Hematopoietic multipotent progenitor cell treated with erythropoietin and hydrocortisone succinate and interleukin-3 and kit ligand, for 17 days (in vitro differentiated cells): Measurements from ENCODE around the gene PAQR9.

Experiments
- DNase-seq: peaks from one replicate; pipeline ENCODE4 v3.0.0-alpha.2; 2015; ENCODE audit warnings: low spot score

The PAQR9 gene

DNA sequence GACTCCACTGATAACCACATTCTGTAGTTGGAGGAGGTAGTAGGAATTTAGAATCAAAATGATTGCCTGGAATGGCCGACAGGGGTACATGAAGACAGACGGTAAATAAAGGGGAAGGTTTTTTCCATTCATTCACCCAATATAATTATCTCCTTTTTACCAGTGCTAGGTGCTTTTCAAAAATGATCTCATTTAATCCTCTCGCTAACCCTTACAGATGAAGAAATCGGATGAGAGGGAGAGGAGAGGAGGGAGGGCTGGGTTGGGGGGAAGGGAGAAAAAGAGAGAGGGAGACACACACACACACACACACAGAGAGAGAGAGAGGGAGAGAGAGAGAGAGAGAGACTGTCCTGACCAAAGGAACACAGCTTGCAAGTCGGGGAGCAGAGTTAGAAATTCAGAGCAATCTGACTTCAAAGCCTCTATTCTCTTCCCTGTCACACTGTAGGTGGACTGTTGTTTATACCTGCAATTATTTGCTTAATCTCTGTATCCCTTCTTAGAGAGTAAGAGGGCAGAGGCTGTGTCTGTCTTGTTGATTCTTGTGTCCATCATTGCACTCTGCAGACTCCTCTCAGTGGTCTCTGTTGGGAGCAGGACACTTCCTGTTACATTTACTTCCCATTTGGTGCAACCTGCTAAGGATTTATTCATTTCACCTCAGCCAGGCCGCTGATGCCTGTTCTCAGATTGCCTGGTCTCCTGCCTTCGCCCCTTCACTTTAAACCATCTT, 18.7 kb upstream of the PAQR9 start:
- DNase-seq, result no peak

DNA sequence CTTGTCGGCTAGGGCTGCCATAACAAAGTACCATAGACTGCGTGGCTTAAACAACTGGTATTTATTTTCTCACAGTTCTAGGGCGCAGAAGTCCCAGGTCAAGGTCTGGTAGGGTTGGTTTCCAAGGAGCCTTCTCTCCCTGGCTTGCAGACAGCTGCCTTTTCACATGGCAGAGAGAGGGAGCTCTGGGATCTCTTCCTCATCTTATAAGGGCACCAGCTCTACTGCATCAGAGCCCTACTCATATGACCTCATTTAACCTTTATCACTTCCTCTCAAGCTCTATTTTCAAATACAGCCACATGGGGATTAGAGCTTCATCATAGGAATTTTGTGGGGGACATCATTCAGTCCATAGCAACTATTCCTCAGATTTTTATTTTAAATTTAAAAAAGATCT, 17.6 kb upstream of the PAQR9 start:
- peak; percentile 50 for DNase-seq

DNA sequence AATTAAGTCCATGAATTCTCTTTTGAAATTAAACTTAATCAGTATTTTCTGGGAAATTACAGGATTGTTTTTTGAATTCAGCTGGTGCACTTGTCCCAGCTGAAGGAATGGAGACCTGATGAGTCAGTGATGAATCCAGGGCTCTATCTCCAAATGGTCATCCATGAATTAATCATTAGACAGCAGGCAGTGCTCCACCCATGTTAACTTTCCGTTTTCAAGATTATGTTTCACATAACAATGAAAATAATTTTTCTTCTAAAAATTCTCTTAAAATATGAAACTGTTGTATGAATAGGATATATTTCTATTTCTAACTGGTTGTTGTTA, 13.9 kb upstream of the PAQR9 start:
- DNase-seq, result peak; percentile 77

DNA sequence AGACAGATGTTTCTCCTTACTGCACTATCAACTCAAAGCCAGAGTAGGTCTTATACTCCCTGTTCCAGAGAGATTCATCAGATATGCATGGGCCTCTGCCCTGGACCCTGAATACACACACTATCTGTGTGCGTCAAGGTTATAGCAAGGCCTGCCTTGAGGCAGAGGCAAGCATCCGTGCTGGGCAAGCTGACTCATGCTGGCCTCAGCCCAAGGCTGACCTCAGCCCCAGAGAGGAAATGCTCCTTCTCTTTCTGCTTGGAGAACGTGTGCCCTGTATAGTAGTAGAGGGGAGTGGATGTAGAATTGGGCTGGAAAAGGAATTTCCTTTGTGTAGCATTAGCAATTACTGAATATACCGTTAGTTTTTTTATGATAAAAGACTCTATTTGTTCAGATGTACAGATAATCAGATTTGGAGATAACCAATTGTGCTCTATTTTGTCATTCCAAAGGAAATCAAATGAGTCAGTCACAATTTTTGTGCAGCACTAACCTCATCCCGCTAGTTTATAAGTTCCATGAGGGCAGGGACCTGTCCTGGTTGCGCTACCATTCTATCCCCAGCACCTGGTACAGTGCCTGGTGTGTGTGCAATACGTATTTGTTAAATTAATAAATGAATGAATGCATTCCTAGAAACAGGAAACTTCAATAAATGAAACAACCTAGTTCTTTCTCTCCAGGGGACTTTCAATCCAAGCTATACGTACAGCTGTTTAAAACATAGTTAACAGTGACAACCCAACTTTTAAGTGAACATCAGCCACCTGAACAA, 13.3 kb upstream of the PAQR9 start:
- DNase-seq, result peak; percentile 92

- peak; percentile 31 for DNase-seq
These were observed 12.0 kb upstream of the PAQR9 start for GRCh38 chr3:142975316-142975995.

GRCh38 chr3:142973217-142974009, 9.9 kb upstream of the PAQR9 start:
- DNase-seq, result no peak

DNA sequence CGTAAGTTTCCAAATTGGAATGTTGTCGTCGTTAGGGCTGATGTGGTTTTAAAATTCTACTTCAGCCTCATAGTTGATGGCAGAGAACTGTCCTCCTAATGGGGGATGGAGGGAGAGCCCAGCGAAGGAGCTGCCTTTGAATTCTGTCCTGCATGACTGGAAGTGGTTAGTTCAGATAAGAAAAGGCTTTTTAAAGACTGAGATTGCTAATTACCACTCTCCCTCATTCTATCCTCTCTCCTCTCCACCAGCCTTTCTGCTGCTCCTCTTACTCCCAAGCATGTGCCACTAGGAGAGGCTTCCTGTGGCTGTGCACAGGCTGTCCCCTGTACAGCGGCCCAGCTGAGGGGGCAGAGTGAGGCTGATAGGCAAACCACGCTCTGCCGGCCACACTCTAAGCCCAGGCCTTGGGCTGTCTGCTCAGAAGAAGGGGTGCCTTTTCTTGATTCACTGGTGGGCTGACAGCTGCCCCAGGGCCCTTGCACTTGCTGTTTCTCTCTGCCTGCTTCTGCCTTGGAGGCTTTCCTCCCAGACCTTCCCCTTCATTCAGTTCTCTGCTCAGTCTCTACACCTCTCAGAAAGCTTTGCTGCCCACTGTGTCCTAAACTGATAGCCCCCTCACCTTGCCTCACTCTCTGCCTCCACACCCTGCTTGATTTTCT, 8.7 kb upstream of the PAQR9 start:
- no peak for DNase-seq

GRCh38 chr3:142971431-142971830, 8.0 kb upstream of the PAQR9 start:
- DNase-seq, result no peak

GRCh38 chr3:142968319-142969025, 5.0 kb upstream of the PAQR9 start:
- peak; percentile 74 for DNase-seq

- no peak for DNase-seq
These were observed 3.3 kb upstream of the PAQR9 start for GRCh38 chr3:142966808-142967207.

DNA sequence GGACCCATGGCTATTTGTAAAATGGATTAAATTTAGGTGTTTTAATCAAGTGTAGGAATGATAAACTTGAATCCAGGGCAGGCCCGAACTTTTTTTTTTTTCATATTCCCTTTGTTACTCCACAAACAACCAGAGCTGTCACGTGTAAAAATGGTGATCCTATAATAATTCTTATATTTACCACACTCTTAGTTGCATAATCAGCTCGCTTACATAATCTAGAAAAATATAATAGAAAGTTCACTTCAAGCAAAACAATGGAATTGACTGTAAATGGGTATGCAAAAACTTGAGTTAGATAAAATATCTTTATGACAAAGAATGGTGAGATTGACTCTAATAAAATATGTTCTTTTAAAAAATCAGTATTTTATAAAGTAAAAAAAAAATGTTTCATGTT, 2.1 kb upstream of the PAQR9 start:
- DNase-seq, result no peak

GRCh38 chr3:142963234-142963515, 299 bp downstream of the PAQR9 start:
- no peak for DNase-seq

DNA sequence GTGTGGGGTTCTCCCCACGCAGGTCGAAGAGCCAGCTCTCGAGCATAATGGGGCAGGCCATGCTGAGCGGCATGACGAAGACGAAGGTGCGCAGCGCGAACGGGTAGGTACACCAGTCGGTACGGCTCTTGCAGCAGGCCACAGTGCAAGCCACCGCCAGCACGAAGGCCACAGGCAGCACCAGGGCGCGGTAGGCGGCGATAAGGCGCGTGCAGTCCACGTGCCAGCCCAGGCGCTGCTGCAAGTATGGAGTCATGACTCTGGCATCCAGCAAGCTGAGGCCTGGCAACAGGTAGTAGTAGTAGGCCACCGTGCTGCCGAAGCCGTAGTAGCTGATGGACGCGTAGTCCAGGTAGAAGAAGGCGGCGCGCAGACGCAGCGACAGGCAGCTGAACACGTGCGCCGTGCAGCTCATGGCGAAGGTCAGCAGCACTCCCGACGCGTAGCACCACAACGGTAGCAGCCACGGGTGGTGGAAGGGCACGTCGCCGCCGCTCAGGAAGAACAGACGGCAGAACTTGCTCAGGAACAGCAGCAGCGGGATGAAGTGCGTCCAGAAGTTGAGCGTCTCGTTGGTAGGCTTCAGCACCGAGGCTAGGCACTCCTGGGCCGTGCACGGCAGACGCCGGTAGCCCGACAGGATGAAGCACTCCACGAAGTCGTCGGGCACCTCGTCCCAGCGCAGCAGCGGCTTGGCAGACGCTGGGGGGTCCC, 797 bp downstream of the PAQR9 start:
- peak; percentile 52 for DNase-seq

DNA sequence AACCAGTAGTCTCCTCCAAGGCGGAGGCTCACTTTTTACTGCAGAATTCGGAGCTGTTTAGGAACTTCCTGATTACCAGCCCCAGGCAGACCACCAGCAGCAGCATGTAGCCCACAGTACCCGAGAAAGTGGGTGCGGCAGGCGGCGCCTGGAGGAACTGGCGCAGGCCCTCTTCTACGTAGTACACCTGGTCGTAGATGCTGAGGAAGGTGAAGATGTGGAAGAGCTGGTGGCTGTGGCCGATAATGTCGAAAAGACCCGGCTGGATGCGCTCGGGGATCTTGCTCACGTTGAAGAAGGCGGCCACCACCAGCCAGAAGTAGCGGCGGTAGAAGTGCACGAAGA, 1.3 kb downstream of the PAQR9 start:
- DNase-seq, result no peak

DNA sequence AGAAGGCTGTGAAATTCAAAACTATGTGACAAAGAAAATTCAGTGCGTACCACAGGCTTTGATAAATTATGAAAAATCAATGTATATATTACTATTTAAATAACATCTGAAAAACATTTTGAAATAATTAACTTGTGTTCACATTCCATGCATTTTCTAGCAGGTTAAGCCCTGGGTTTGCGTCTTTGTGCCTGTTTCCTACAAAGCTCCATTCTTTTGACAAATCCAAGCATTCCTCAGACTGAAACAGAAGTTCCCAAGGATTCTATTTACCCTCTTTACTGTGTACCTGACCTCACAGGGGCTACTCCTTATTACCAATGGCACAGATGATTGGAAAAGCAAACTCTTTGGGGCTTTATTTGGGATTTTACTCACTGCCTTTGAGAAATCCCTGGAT, 1.9 kb downstream of the PAQR9 start:
- DNase-seq, result peak; percentile 28

- DNase-seq, result no peak
These were observed 3.1 kb downstream of the PAQR9 start for GRCh38 chr3:142960322-142960850.

DNA sequence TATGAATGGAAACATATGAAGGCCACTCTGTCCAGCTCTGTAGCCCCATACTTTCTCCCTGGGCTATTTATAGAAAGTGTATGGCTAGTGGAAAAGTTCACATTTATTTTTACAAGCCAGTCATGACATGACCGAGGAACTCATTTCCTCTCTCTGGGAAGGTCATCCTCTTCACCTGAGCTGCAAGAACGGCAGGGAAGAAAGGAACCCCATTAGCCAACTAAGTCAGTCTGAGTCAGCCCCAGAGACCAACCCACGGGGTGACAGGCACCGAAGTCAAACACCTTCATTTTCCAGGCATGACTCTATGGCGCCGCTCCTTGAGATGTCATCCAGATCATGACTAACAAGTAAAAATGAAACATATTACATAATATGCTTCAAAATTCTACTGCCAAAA, 4.8 kb downstream of the PAQR9 start:
- peak; percentile 34 for DNase-seq

GRCh38 chr3:142953443-142953842, 10.0 kb downstream of the PAQR9 start:
- no peak for DNase-seq

DNA sequence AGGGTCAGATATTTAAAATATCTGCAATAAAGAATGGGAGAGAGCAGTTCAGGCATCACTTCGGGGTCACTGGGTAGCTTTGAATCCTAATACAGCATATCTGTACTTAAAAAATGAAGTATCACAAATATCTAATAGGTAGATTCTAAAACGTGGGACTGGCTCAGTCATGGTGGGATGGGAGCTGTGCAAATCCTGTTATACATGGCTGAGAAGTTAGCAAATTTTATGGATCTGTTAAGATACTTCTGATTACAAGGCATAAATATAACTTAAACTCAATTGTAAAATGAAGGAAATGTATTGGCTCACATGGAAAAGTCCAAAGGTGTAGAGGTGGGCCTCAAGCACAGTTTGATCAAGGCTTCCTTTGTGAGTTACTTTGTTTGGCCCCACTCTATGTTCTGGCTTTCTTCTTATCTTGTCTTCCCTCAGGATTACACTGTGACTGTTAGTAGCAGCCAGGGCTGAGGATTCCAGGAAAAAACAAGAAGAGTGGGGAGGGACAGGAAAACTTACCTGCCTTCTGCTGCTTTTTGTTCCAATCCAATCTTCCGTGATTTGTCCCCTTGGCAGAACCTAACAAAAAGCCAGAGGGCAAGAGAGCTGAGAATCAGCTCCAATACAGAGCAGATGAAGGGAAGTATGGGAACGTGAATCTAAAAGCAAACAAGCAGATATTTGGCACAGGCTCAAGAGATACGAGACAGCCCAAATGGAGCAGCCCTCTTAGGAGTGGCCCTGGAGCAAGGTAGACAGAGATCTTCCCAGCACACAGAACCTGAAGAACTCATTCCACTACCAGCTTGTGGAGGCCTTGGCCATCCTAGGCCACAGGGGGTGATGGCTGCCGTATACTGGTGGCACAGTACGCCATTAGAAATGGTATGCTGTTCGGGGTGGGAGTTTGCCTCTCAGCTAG, 10.9 kb downstream of the PAQR9 start:
- peak; percentile 67 for DNase-seq

- no peak for DNase-seq
These were observed 11.7 kb downstream of the PAQR9 start for GRCh38 chr3:142951794-142952193.
